K562 (cell line): ENCODE data around the gene B4GALNT2. TPM values are rescaled to one million over a fixed set of nuclear protein-coding genes. Genes with fewer than 3 reads are reported as not detected.

Experiments
- ATAC-seq: fragments of 200-7000 bp; cut with Tn5 transposase; 3 replicates; pipeline ENCODE4 v1.9.1; 2020; ENCODE audit warnings: moderate library complexity
- BruUV-seq: library from RNA; stranded (reverse); fragments of 400-500 nt; replicated peaks from 2 replicates; lab custom pipeline; 2021; lab: Mats Ljungman, UMichigan
- CTCF ChIA-PET: fragments of 300-600 bp; formaldehyde crosslinking; extraction: SDS; loops from one replicate; lab custom pipeline; 2021; ENCODE audit warnings: low intra/inter-chr PET ratio; lab: Yijun Ruan, JAX
- POLR2A ChIA-PET: fragments of 300-600, 350-650 bp; sonication (Branson Sonifier 250); formaldehyde crosslinking; extraction: SDS; loops from one replicate; lab custom pipeline; 2021; ENCODE audit warnings: antibody characterized with exemption, inconsistent platforms; lab: Yijun Ruan, JAX
- DNase-seq, 4 experiments: peaks; one replicate each; pipeline versions ENCODE4 v3.0.0 to v3.0.0-alpha.2; 2011 to 2018; ENCODE audit warnings: low spot score in 3 of 4, mixed read lengths in 3 of 4; ENCODE audit errors: extremely low read depth in 1 of 4
- FAIRE-seq: peaks from 2 replicates; lab custom pipeline; 2011; peaks lifted over from hg19 to GRCh38; lab: Jason Lieb, UNC
- H2AFZ ChIP-seq: 2 replicates; pipeline ENCODE4 v1.6.0; 2011; ENCODE audit warnings: low read depth, low read length, control low read depth, inconsistent platforms
- H3K27ac ChIP-seq: fragments of 200-600 bp; 3 replicates; pipeline ENCODE4 v1.8.0; 2011; ENCODE audit warnings: low read depth, mild to moderate bottlenecking, control low read depth, inconsistent platforms, low read length, moderate library complexity, mixed read lengths; ENCODE audit errors: extremely low read depth
- H3K27me3 ChIP-seq, 2 experiments: fragments of 300-600 bp in 1 of 2; 2 replicates in 1 of 2; 3 replicates in 1 of 2; pipeline versions ENCODE4 v1.6.0 to v1.8.0; 2011; ENCODE audit warnings: inconsistent platforms in 2 of 2, low read length in 2 of 2, mild to moderate bottlenecking in 1 of 2, mixed read lengths in 1 of 2, moderate library complexity in 1 of 2; ENCODE audit not compliant: control insufficient read depth in 2 of 2, insufficient read depth in 2 of 2
- H3K36me3 ChIP-seq: fragments of 300-600 bp; 3 replicates; pipeline ENCODE4 v1.8.0; 2011; ENCODE audit warnings: mild to moderate bottlenecking, low read length, inconsistent platforms; ENCODE audit not compliant: control insufficient read depth, insufficient read depth
- H3K4me1 ChIP-seq, 2 experiments: fragments of 200-600 bp in 1 of 2; replicated peaks in 1 of 2; 2 replicates in 1 of 2; 3 replicates in 1 of 2; pipeline versions ENCODE4 v1.5.1 to v1.8.0; 2011; ENCODE audit warnings: inconsistent platforms in 2 of 2, low read length in 2 of 2, mild to moderate bottlenecking in 1 of 2, mixed read lengths in 1 of 2, moderate library complexity in 1 of 2; ENCODE audit not compliant: control insufficient read depth in 2 of 2, insufficient read depth in 2 of 2
- H3K4me2 ChIP-seq: 2 replicates; pipeline ENCODE4 v1.6.1; 2011; ENCODE audit warnings: low read length, control low read depth, inconsistent platforms, mixed read lengths; ENCODE audit not compliant: insufficient read depth
- H3K4me3 ChIP-seq: fragments of 200-600 bp; sonication (generic), shearing (Covaris generic); 2 replicates; pipeline ENCODE4 v1.5.1; 2016; ENCODE audit warnings: control low read depth, inconsistent platforms
- H3K79me2 ChIP-seq: fragments of 200-600 bp; 3 replicates; pipeline ENCODE4 v1.8.0; 2011; ENCODE audit warnings: low read length, inconsistent platforms; ENCODE audit not compliant: control insufficient read depth, insufficient read depth
- H3K9ac ChIP-seq, 2 experiments: 2 replicates each; pipeline versions ENCODE4 v1.6.0 to v1.6.1; 2011; ENCODE audit warnings: low read depth in 2 of 2, low read length in 2 of 2, control low read depth in 1 of 2, inconsistent platforms in 1 of 2, mild to moderate bottlenecking in 1 of 2, mixed read lengths in 1 of 2; ENCODE audit not compliant: insufficient read depth in 1 of 2
- H3K9me1 ChIP-seq: one replicate; pipeline ENCODE4 v1.6.0; 2011; ENCODE audit warnings: inconsistent platforms, mild to moderate bottlenecking, low read length, moderate library complexity; ENCODE audit not compliant: control insufficient read depth, insufficient read depth
- H3K9me3 ChIP-seq: replicated peaks from 2 replicates; pipeline ENCODE4 v1.5.1; 2011; ENCODE audit warnings: low read depth, low read length, inconsistent platforms; ENCODE audit not compliant: control insufficient read depth, insufficient read depth
- H4K20me1 ChIP-seq: replicated peaks from 2 replicates; pipeline ENCODE4 v1.6.1; 2011; ENCODE audit warnings: low read length, inconsistent platforms, mixed read lengths; ENCODE audit not compliant: control insufficient read depth, insufficient read depth
- CTCFL ChIP-seq: IDR thresholded peaks from 2 replicates; pipeline ENCODE4 v1.6.1; 2011; ENCODE audit warnings: borderline replicate concordance, low read depth, mild to moderate bottlenecking, moderate library complexity, low read length; ENCODE audit not compliant: insufficient read depth, poor library complexity, severe bottlenecking
- MECOM ChIP-seq: fragments of 250-450 bp; sonication (Bioruptor Pico); IDR thresholded peaks from 2 replicates; pipeline ENCODE4 v1.8.0; 2022; ENCODE audit warnings: inconsistent platforms
- RAD21 ChIP-seq, 2 experiments: fragments of 250-450 bp in 1 of 2; fragments of 450-650 bp in 1 of 2; sonication (Bioruptor Pico) in 1 of 2; formaldehyde crosslinking in 1 of 2; IDR thresholded peaks in 1 of 2; conservative IDR thresholded peaks in 1 of 2; 2 replicates each; pipeline versions ENCODE4 v1.4.0 to v1.8.0; 2020 to 2022; ENCODE audit warnings: mild to moderate bottlenecking in 2 of 2, moderate library complexity in 1 of 2
- RB1 ChIP-seq: fragments of 450-650 bp; IDR thresholded peaks from 2 replicates; pipeline ENCODE4 v1.6.1; 2017; ENCODE audit warnings: low read depth, mild to moderate bottlenecking
- REST ChIP-seq, 2 experiments: fragments of 450-650 bp; formaldehyde crosslinking in 1 of 2; IDR thresholded peaks; 2 replicates each; pipeline versions ENCODE4 v1.4.0 to v1.6.1; 2014 to 2020; ENCODE audit warnings: mild to moderate bottlenecking in 2 of 2, borderline replicate concordance in 1 of 2, low read depth in 1 of 2
- SMC3 ChIP-seq: conservative IDR thresholded peaks from 2 replicates; pipeline ENCODE4 v1.6.1; 2011; ENCODE audit warnings: low read depth, low read length, improper control_type of control experiment; ENCODE audit not compliant: insufficient read depth
- WGBS: fragments of 100-300 bp; shearing (Covaris generic); methylation state at CpG from one replicate; pipeline ENCODE4 v1.1.6; 2016; ENCODE audit warnings: low coverage, mixed read lengths; ENCODE audit not compliant: insufficient coverage; ENCODE audit errors: missing lambda C conversion rate; 5-methylcytosine and 5-hydroxymethylcytosine counted together
- in situ Hi-C: fragments of 300-500 bp; cut with MboI; formaldehyde crosslinking; loops from 4 replicates; pipeline ENCODE4 v1.15.0; 2018; ENCODE audit warnings: inconsistent platforms, mixed read lengths
- intact Hi-C: fragments of 100-400 bp; cut with micrococcal nuclease; formaldehyde crosslinking; loops from 2 replicates; pipeline ENCODE4 v1.14.2; 2022
- polyA plus RNA-seq, 8 experiments: library from polyadenylated mRNA; depleted of rRNA in 4 of 8; stranded (reverse) in 5 of 8; unstranded in 3 of 8; fragments of >200 nt; fragmentation: Nextera tagmentation in 2 of 8; fragmentation: Illumina TruSeq in 1 of 8; extraction: Ambion mirVana in 2 of 8; extraction: Trizol in 1 of 8; gene quantifications; 2 replicates each; pipeline versions ENCODE4 v1.2.1 to v1.2.3, GENCODE V29; 2011 to 2014; ENCODE audit warnings: inconsistent platforms in 1 of 8, missing spikeins in 1 of 8
- total RNA-seq, 7 experiments: library from RNA; depleted of rRNA in 6 of 7; stranded (reverse); fragments of >200 nt in 6 of 7; fragmentation: Illumina TruSeq in 2 of 7; extraction: Trizol in 2 of 7; gene quantifications; 2 replicates each; pipeline versions ENCODE4 v1.2.1 to v1.2.3, GENCODE V29; 2011 to 2021; ENCODE audit warnings: low replicate concordance in 1 of 7

The B4GALNT2 gene
- total and polyA plus RNA-seq, 9 of the 15 experiments (the other 6 are each of a cell fraction or from before 2014, with no cell fraction given) = not detected

GRCh38 chr17:49223517-49224197 lies 91.1 kb downstream of the B4GALNT2 start:
- no peaks in the 10 kb centered on the region for H3K9me1 ChIP-seq
- no peaks in the 10 kb centered on the region for H3K79me2 ChIP-seq
- H3K27me3 ChIP-seq = peaks cover 0 to 53% of the 10 kb centered on the region in 2 experiments; a peak in 3 of 5 replicates
- intact Hi-C loops = loop anchor here (5.0 kb wide), 1 partner anchor 69 kb away; no protein-coding TSS in a partner anchor
- H3K4me2 ChIP-seq = no peak overlapping the region; the same call in 1 of the 2 replicates
- 17% methylated on average over 27 of the region's 31 CpGs for WGBS
- H3K9ac ChIP-seq = no peak overlapping the region
- in situ Hi-C loops = no loop called here
- DNase-seq (peak; percentile 63 to 74 (median 70)), ATAC-seq (peak; percentile 78), FAIRE-seq (peak; percentile 72)
- BruUV-seq = no TSS peak
- no peaks in the 10 kb centered on the region for H3K36me3 ChIP-seq
- H3K4me1 ChIP-seq = peaks cover 0 to 29% of the 10 kb centered on the region in 2 experiments; a peak in 3 of 5 replicates
- H3K27ac ChIP-seq = no peak overlapping the region
- no peak overlapping the region for H2AFZ ChIP-seq
- H3K4me3 ChIP-seq = no peak overlapping the region
- CTCF ChIA-PET = interaction anchor here (0.6 to 1.3 kb wide), 3 partner anchors 67 to 333 kb away, joined by 3 to 4 read pairs (median 4); no protein-coding TSS in a partner anchor
- no peaks in the 10 kb centered on the region; the same call in 1 of the 2 replicates for H3K9me3 ChIP-seq
- no peaks in the 10 kb centered on the region for H4K20me1 ChIP-seq
- POLR2A ChIA-PET = interaction anchor here (1.7 kb wide), 1 partner anchor 9 kb away, joined by 3 read pairs; no protein-coding TSS in a partner anchor
- no peak for TF ChIP-seq MECOM (CRISPR knock-in tag)
- TF ChIP-seq RAD21 (CRISPR knock-in tag; conservative IDR thresholded peaks at IDR 0.05 in 1 of 2, IDR thresholded peaks at IDR 0.05 in 1 of 2) = peak; percentile 28 to 65; a peak in 3 of 4 replicates
- TF ChIP-seq CTCFL = peak; percentile 45
- TF ChIP-seq RB1 = 0 out of 2 replicates have a peak, but pooled peaks have one; percentile 29
- peak; percentile 68 for TF ChIP-seq SMC3
- peak; percentile 72 for TF ChIP-seq REST (IDR thresholded peaks at IDR 0.05; ENCODE audit: borderline replicate concordance)
- no peak for TF ChIP-seq REST (CRISPR knock-in tag; IDR thresholded peaks at IDR 0.05; ENCODE audit: low read depth)
